NT2/D1 (cell line): ENCODE results near the gene PDK2.

Source experiments
- SUZ12 ChIP-seq: IDR thresholded peaks from 2 replicates; pipeline ENCODE4 v1.6.1; 2011; ENCODE audit not compliant: insufficient read length, insufficient read depth; ENCODE audit errors: extremely low read depth
- YY1 ChIP-seq: IDR thresholded peaks from 2 replicates; pipeline ENCODE4 v1.6.1; 2011; ENCODE audit not compliant: insufficient read length, insufficient read depth
- ZNF274 ChIP-seq: IDR thresholded peaks from 2 replicates; pipeline ENCODE4 v1.6.1; 2011; ENCODE audit warnings: mild to moderate bottlenecking, low read depth, low read length

- no peak for TF ChIP-seq ZNF274
- TF ChIP-seq YY1 = no peak
- TF ChIP-seq SUZ12 = no peak
Measured at GRCh38 chr17:50151041-50151936, 56.1 kb downstream of the PDK2 start.
